ENCODE data around the gene RAB38.

- no peak for TF ChIP-seq POLR2A (IDR thresholded peaks at IDR 0.05)
- TF ChIP-seq CTCF (IDR thresholded peaks at IDR 0.05): no peak
- no peak for TF ChIP-seq POLR2AphosphoS5 (IDR thresholded peaks at IDR 0.05; ENCODE audit: insufficient read depth in 1 of 2, low read depth in 1 of 2)
These were observed 3.9 kb upstream of the RAB38 start for GRCh38 chr11:88179141-88179540.

All from vagina (tissue), 2 donors.